HG02973 (cell line): Measurements from ENCODE around the gene CHSY1.
"Not testable (repeated sequence)": the region's sequence is repeated elsewhere in the genome, so short reads cannot be mapped to it uniquely, and the experiment has no call there.

Source experiments
- ATAC-seq: cut with Tn5 transposase; IDR thresholded peaks from one replicate; pipeline ENCODE4 v1.9.1; 2021; ENCODE audit warnings: moderate library complexity; ENCODE audit not compliant: unreplicated experiment

Gene CHSY1, protein sequence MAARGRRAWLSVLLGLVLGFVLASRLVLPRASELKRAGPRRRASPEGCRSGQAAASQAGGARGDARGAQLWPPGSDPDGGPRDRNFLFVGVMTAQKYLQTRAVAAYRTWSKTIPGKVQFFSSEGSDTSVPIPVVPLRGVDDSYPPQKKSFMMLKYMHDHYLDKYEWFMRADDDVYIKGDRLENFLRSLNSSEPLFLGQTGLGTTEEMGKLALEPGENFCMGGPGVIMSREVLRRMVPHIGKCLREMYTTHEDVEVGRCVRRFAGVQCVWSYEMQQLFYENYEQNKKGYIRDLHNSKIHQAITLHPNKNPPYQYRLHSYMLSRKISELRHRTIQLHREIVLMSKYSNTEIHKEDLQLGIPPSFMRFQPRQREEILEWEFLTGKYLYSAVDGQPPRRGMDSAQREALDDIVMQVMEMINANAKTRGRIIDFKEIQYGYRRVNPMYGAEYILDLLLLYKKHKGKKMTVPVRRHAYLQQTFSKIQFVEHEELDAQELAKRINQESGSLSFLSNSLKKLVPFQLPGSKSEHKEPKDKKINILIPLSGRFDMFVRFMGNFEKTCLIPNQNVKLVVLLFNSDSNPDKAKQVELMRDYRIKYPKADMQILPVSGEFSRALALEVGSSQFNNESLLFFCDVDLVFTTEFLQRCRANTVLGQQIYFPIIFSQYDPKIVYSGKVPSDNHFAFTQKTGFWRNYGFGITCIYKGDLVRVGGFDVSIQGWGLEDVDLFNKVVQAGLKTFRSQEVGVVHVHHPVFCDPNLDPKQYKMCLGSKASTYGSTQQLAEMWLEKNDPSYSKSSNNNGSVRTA

DNA sequence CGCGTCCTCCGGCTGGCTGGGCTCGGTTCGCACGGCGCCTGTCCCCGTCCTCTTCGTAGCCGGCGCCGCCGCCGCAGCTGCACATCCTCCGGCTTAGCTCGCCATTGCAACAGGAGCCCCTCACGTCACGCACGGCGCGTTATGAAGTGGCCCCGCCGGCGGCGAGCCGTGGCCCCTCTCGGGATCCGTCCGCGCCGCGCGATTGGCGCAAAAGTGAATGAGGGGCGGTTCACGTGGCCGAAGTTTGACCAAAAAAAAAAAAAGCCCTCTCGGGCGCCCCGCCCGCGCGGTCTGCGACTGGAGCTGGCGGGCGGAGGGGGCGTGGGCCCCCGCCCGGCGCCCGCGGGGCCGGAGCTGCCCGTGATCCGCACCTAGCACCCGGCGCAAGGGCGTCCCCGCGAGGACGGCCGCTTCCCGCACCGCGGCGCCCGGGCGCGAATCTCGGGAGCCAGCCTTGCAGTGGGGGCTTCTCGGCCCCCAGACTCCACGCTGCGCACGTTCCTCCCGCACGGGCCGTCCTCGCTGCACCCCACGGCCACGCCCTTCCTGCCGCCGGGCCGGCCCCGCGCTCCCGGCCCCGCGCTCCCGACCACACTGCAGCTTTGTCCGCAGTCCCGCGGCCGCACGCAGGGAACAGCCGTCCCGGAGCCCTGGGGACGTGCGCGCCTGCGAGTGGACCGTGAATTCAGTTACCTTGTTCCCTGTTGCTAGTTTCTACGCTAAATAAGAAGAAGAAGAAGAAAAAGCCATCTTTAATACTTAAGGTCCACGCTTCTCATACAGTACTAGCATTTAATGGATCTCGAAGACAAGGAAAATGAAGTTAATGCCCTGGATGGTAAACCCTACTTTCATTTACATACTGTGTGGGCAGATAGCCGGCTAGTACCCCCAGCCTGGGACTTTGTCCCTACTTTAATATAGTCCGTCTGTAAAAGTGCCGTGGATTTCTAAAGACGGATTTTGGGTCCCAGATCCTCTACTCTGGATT is at the start of gene CHSY1:
CHSY1 (minus strand) TSS at position 219 of the 991 bp plus-strand sequence. CDS start 592 bp downstream, outside the sequence.
- ATAC-seq = peak; percentile 63

DNA sequence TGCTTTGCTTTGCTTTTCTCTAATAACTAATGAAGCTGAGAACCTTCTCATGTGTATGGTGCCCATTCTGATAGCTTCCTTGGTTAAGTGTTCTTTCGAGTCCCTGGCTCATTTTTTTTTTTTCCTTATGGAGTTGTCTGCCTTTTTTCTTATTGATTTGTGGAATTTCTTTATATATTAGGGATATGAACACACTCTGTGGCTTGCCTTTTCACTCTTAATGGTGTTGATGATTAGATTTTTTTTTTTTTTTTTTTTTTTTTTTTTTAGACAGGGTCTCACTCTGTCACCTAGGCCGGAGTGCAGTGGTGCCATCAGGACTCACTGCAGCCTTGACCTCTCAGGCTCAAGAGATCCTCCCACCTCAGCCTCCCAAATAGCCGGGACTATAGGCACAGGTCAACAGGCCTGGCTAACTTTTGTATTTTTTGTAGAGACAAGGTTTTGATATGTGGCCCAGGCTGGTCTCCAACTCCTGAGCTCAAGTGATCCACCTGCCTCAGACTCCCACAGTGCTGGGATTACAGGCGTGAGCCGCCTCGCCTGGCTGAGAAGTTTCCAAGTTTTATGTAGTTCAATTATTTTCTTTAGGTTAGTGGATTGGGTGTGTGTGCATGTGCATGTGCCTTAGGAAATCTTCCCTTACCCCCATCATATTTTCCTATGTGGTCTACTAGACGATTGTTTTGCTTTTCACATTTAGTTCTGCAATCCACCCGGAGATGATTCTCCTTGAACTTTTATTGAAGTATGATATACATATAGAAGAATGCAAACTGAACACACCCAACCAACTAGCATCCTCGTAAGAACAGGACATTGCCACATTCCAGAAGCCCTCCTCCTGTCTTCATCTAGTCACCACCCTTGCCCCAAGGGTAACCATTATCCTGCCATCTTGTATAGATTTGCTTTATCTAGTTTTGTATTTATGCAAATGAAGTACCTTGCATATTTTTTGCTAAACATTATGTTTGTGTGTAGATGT is 44.9 kb upstream of the CHSY1 start:
- ATAC-seq = no peak

DNA sequence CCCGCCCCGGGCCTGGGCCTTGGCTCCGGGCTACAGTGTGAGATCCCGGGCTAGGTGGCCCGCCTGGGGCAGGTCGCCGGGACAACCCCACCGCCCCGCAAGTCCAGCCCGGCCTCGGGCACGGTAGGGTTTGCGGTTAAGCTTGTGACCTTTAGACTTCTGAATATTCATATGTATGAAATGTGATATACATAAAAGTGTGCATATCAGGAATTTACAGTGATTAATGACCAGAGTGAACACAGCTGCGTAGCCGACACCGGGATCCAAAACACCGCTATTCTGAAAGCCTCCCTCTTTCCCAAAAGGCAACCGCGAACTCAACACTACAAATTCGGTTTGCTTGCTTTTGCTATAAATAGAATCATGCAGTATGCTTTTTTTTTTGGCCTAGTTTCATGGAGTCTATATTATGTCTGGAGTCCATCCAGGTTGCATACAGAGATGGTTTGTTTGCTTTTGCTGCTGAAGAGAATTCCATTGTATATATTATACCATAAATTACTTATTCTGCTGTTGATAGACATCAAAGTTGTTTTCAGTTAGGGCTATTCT is 43.8 kb upstream of the CHSY1 start:
- ATAC-seq = peak; percentile 1

DNA sequence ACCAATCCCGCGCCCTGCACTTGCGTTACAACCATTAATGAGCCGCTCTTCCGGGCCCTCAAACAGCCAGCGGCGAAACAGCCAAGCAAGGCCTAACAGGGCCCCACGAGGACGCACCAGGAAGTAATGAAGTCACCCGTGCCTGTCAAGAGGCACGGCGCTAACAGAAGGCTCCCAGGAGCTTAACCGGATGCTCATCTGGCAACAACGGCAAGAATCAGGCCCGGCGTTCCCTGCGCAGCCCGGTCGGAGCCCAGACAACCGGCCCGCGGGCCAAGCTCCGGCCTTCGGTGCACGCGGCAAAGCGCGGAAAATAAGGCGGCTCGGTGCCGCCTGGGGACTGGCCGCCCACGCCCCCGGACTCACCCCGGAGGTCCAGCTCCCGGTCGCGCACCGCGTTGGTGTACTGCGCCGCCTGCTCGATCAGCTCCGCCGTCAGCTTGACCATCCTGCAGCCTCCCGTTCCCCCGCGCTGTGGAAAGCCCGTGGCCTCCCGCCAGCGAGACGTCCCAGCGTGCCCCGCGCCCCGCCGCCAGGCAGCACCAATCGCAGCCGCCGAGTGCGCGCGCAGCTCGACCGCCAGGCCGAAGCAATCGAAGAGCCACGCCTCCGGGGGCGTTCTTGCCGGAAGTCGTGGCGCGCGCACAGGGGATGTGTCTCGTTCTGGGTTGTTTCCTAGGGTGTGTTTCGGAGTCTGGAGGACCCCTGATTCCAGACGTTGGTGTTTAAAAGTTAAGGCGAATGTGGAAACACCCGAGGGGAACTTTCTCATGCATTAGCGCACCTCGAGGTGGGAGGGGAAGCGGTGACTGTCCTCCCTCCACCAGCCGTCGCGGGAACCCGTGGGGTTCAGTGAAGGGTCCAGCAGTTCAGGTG is 43.1 kb upstream of the CHSY1 start, which contains the start of gene SNRPA1:
SNRPA1 (minus strand) TSS at position 518 of the 876 bp plus-strand sequence; CDS start at position 448, 70 bp downstream.
- peak; percentile 74 for ATAC-seq

DNA sequence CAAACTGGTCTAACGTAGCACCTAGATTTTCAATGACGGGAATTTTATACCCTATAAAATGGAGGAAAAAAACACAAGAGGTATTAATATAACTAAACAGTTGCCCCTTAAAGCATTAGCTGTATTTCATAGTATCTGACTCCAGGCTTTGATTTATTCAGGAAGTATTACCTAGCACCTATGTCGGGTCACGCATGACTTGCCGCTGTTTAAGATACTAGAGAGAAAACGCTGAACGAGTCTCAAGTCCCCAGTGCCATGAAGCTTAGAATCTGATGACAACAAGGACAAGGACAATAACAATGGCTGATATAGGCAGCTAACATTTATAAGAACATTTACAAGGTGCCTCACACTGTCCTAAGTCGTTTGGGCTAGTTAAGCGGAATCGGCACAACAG is 41.3 kb upstream of the CHSY1 start:
- no peak for ATAC-seq

DNA sequence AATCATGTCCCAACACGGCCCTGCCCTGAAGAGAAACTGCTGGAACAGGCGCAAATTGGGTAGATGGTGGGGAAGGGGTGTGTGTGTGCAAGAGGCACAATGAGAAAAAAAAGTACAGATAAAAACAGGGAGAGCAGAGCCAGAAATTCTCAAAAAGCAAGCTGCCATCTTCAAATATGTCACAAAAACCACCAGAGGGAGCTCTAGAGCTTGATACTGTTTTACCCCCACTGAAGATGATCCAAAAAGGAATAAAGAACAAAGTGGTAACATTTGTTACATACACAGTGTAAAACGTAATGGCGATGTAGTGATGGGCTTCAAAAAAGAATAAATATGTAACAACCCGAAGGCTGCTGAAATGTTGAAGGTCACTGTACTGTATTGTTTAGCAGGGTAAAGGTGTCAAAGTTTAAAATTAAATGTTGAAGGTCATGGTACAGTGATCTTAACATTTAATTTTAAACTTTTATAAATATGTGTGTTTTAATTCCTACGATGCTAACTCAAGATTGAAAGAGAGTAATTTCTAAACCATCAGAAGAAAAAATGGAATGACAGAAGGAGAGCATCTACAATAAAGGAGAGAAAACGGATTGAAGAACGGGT is 37.2 kb upstream of the CHSY1 start:
- no peak for ATAC-seq

DNA sequence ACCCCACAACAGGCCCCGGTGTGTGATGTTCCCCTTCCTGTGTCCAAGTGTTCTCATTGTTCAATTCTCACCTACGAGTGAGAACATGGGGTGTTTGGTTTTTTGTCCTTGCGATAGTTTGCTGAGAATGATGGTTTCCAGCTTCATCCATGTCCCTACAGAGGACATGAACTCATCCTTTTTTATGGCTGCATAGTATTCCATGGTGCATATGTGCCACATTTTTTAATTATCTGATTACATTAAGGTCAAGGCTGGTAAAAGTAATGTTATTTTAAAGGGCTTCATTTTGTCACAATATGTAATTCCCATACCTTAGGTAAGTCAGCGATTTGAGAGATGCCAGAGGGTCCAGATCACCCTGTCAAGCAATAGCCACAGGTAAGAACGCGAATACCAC is 35.5 kb upstream of the CHSY1 start:
- ATAC-seq = not testable (repeated sequence)

DNA sequence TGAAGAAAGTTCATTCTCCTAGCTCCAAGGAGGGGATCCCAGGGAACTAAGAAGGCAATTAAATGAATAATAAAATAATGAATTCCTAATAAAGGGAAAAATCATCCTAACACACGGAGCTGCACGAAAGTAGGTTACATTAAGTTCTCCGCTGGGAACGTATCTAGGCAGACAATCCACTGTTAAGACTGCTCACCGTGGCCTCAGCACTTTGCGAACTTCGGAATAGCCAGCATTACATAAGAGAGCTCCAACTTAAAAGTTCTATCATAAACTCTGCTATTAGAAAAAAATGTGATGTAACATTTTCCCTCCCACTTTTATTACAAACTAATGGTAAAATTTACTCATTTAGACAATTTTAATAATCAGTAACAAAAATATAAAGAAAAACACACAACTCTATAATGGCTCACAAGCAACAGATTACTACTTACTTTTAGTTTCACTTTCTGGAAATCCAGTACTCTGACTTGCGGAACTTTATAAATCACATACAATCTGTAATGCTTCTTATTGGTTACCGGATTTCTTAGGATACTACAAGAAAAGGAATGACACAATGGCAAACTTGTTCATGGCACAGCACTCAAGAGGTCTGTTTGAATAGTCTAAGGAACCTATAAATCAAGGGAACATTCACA is 34.7 kb upstream of the CHSY1 start:
- ATAC-seq = no peak

DNA sequence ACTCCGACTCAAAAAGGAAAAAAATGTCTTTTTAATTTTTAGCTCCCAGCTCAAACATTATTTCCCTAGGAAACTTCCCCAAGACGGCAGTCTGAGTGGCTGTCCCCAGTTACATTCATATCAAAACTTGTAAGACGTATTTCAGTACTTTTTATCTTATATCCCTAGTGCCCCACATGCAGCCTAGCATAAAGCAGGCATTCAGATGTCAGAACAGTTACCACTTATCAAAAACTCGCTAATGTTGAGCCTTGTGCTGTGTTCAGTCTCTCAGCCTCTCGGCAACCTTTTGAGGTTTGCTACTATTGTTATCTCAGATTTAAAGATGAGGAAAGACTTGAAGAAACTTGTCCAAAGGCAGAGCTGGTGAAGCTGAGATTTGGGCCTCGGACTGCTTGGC is 32.1 kb upstream of the CHSY1 start:
- no peak for ATAC-seq

DNA sequence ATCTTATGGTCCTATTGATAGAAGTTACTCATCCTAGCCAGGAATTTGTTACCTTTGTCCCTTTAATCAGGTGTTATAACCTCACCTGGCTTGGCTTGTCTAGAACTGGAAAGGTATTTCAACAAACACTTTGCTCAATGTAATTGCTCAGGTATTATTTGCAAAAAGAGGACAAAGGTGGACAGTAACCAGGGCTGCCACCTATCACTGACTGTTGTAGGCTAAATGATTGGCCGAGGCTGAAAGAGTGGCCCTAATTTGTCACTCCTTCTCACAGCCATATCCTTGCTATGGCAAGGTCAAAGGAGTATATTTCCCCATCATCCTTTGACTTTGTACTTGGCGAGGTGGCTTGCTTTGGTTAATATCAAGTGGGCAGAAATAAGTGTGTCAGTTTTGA is 28.2 kb upstream of the CHSY1 start:
- no peak for ATAC-seq

DNA sequence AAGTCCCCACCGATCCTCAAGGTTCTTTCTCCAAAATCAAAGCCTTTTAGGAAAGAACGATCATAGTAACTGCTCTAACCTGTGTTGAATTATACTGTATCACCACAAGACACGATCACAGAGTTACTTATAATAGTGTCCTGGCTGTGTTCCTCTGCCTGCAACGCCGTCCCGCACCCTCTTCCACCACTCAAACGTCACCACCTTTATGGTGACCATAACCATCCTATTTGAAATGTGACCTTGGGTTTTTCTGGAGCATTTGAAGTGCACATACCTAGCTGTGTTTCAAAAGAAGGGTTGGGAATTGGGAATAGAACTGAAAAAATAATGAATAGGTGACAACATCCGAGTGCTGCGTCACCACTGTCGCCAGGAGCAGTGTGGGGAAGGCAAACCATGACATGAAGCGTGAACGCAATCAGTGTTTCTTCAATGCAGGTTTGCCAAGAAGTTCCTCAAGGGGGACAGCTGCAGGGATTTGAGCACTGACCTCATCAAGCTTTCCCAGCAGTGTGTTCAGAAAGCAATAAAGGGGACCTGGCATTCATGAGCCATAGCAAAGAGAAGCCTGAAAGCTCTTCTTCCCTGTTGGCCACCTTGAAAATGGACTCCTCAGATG is 26.2 kb upstream of the CHSY1 start:
- ATAC-seq = no peak

DNA sequence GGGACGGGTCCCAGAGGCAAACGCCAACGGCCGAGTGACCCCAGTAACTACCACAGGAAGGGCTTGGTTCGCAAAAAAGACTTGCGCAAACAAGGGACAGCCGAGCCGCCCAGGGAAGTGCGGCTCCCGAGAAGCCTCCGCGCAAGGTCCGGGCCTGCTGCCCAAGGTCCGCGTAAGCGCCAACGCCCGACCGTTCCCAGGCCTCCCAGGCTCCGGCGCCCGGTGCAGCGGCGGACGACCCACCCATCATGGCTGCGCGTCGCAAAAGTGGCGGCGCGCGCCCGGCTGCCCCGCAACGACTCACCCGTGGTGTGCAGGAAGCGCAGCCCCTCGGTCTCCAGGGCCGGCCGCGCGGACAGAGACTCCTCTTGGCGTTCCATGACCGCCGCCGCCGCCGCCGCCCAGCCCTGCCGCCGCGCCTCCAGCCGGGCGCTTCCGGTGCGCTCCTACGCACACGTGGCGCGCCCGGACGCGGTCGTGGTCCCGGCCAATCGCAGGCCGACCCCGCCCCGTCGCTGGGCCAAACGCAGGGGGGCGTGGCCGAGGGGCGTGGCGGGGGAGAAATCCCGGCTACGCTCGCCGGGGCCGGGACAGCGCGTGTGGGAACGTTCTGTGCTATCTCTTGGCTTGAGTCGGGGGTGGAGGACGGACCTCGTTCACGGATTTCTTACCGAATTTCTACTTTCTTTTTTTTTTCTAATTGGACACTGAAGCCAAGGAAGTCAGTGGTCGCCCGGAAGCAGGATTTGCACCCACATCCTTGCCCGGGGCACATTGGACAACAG is 25.4 kb upstream of the CHSY1 start, which contains the start of gene SELENOS:
SELENOS (minus strand) TSS at position 448 of the 785 bp plus-strand sequence; CDS start at position 380, 68 bp downstream.
- peak; percentile 85 for ATAC-seq

DNA sequence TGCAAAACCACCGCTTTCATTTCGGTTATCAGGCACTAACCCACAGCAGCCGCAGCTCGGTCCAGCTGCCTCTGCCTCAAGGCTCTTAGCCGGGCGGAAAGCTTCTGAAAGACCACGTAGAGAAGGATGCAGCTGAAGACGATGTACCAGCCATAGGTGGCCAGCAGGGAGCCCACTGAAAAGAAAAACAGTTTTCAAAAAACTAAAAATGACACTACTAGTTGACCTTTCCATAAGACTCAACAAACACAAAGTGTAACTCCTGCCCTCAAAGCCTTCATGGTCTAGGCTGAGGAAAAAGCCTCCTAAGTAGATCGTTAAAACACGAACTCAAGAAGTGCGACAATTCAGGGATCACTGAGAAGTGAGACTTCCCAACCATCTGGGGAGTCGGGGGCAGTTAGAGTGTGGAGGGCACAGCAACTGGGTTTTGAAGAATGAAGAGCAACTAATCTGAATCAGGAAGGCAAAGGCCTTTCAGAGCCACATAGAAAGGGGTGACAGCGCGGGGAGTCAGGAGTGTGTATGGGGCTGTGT is 24.7 kb upstream of the CHSY1 start:
- ATAC-seq = peak; percentile 43

DNA sequence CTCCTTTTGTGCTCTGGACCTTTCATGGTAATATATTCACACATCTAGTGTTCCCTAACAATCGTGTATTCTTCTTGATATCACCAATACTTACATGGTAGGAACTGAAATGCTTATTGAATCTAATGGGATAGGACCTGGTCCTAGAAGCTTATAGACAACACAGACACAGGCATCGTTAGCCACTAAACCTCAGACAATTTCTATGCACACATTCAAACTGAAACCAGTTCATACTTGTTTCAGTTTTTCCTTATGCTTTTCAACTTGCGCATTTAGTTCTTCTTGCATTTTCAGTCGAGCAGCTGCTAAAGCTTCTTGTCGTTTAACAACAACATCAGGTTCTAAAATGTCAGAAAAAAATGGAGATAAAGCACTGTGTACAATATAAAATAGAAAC is 23.2 kb upstream of the CHSY1 start:
- ATAC-seq = peak; percentile 36

DNA sequence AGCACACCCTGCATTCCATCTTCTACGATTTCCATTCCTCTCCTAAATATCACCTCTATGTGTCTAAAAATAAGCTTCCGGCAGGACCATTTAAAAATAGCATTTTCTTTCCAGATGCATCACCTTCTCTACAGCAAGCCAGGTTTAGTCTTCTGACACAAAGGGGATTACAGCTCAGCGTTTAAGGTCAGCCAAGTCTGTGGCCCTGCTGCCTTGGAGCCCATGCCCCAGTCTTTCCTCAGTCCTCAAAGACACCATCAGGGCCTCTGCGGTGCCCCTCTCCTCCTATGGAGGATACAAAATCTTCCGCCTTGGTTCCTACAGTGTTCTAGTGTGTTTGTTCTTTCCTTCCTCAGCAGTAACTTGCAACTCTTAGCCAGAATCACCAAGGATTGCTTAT is 21.7 kb upstream of the CHSY1 start:
- ATAC-seq = no peak

DNA sequence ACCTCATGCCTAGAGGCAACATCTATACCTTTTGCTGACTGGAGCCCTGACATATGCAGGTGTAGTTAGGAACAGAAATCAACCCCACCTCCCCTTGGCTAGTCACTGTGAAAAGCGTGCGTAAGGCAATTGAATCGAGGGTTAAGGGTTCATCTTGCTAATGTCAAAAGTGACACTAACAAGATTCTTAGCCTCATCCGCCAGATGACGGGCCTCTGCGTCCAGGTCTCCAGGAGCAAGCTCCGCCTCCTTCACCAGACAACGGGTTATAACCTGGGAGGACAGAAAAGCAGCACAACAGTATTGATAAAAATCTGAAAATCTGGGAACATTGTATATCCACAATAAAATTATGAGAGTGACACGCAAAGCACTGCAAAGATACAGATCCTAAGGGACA is 20.7 kb upstream of the CHSY1 start:
- no peak for ATAC-seq
